HG03432 (cell line): ENCODE data around the gene LRMDA.

ENCODE experiments used
- ATAC-seq: cut with Tn5 transposase; IDR thresholded peaks from one replicate; pipeline ENCODE4 v1.9.1; 2021; ENCODE audit warnings: mild to moderate bottlenecking, moderate library complexity; ENCODE audit not compliant: unreplicated experiment

The LRMDA gene

GRCh38 chr10:75470901-75471300 is 39.5 kb downstream of the LRMDA start:
- no peak for ATAC-seq

GRCh38 chr10:75472685-75473084 is 41.3 kb downstream of the LRMDA start:
- ATAC-seq: no peak

GRCh38 chr10:75474106-75474505 is 42.7 kb downstream of the LRMDA start:
- no peak for ATAC-seq

- ATAC-seq: no peak
Observed at GRCh38 chr10:75475460-75476182, 44.2 kb downstream of the LRMDA start.

- no peak for ATAC-seq
Observed at GRCh38 chr10:75476569-75476968, 45.1 kb downstream of the LRMDA start.

GRCh38 chr10:75476985-75477384 is 45.6 kb downstream of the LRMDA start:
- no peak for ATAC-seq

GRCh38 chr10:75477680-75478079 is 46.3 kb downstream of the LRMDA start:
- no peak for ATAC-seq

GRCh38 chr10:75480374-75480773 is 49.0 kb downstream of the LRMDA start:
- ATAC-seq: no peak

GRCh38 chr10:75483188-75483587 is 51.8 kb downstream of the LRMDA start:
- ATAC-seq: no peak

- ATAC-seq: no peak
Observed at GRCh38 chr10:75484717-75485116, 53.3 kb downstream of the LRMDA start.

GRCh38 chr10:75486591-75486990 is 55.2 kb downstream of the LRMDA start:
- ATAC-seq: no peak

- no peak for ATAC-seq
Observed at GRCh38 chr10:75487087-75487754, 55.8 kb downstream of the LRMDA start.

GRCh38 chr10:75487755-75488125 is 56.3 kb downstream of the LRMDA start:
- ATAC-seq: no peak

GRCh38 chr10:75492173-75492925 is 60.9 kb downstream of the LRMDA start:
- no peak for ATAC-seq

GRCh38 chr10:75493464-75493863 is 62.0 kb downstream of the LRMDA start:
- ATAC-seq: no peak

GRCh38 chr10:75495434-75496190 is 64.2 kb downstream of the LRMDA start:
- ATAC-seq: no peak

- no peak for ATAC-seq
Observed at GRCh38 chr10:75496191-75496567, 64.8 kb downstream of the LRMDA start.

GRCh38 chr10:75497997-75498883 is 66.8 kb downstream of the LRMDA start:
- no peak for ATAC-seq

- ATAC-seq: no peak
Observed at GRCh38 chr10:75498884-75499350, 67.5 kb downstream of the LRMDA start.

- no peak for ATAC-seq
Observed at GRCh38 chr10:75499556-75500160, 68.2 kb downstream of the LRMDA start.
